Adipose tissue (tissue), 3 donors: Measurements from ENCODE around the gene MFSD11. TPM values are rescaled to one million over a fixed set of nuclear protein-coding genes. Genes with fewer than 3 reads are reported as not detected.
"Not testable (repeated sequence)": the region's sequence is repeated elsewhere in the genome, so short reads cannot be mapped to it uniquely, and the experiment has no call there.

Experiments
- H3K27ac ChIP-seq: one replicate; pipeline ENCODE4 v1.5.1; 2013; ENCODE audit warnings: low read depth, low read length
- WGBS, 3 donors: extraction: QIAGEN DNeasy Blood & Tissue Kit; methylation state at CpG; one replicate each; pipeline ENCODE4 v1.1.7; 2013; 5-methylcytosine and 5-hydroxymethylcytosine counted together
- polyA plus RNA-seq, 3 donors: library from polyadenylated mRNA; stranded (reverse); fragments of 200-250 nt; gene quantifications; one replicate each; pipeline ENCODE4 v1.2.3, GENCODE V29; 2013
- donor health status: healthy with polysubstance abuse.
- donor health status: Bipolar disorder and iron deficiency.
- donor health status: healthy.

The MFSD11 gene
- polyA plus RNA-seq, 3 donors = 8.5 to 15.4 (median 15.0) TPM

GRCh38 chr17:76812968-76813367 is 75.0 kb downstream of the MFSD11 start:
- no peak overlapping the region for H3K27ac ChIP-seq
- WGBS, 3 donors = 65 to 75% (median 74%) methylated on average over 4 of the region's 4 CpGs

- WGBS, 3 donors = 63 to 73% (median 67%) methylated on average over 6 to 9 of the region's 9 CpGs
- H3K27ac ChIP-seq = not testable (repeated sequence)
Observed at GRCh38 chr17:76815907-76816589, 78.1 kb downstream of the MFSD11 start.

- WGBS, 3 donors = 5 to 6% (median 6%) methylated on average over 8 of the region's 8 CpGs
- no peak overlapping the region for H3K27ac ChIP-seq
Observed at GRCh38 chr17:76816590-76817135, 78.7 kb downstream of the MFSD11 start.

GRCh38 chr17:76820039-76820438 is 82.1 kb downstream of the MFSD11 start:
- WGBS, 3 donors = 6 to 56% (median 16%) methylated on average over 1 of the region's 1 CpG
- H3K27ac ChIP-seq = no peak overlapping the region

- H3K27ac ChIP-seq = no peak overlapping the region
- WGBS, 3 donors = 60 to 89% (median 70%) methylated on average over 4 of the region's 4 CpGs
Observed at GRCh38 chr17:76820561-76820960, 82.6 kb downstream of the MFSD11 start.

GRCh38 chr17:76822184-76822778 is 84.4 kb downstream of the MFSD11 start:
- WGBS, 3 donors = 70 to 79% (median 74%) methylated on average over 7 of the region's 7 CpGs
- no peak overlapping the region for H3K27ac ChIP-seq

GRCh38 chr17:76824093-76824492 is 86.2 kb downstream of the MFSD11 start:
- WGBS, 3 donors = 75 to 83% (median 83%) methylated on average over 12 of the region's 12 CpGs
- no peak overlapping the region for H3K27ac ChIP-seq

GRCh38 chr17:76826330-76827068 is 88.6 kb downstream of the MFSD11 start:
- H3K27ac ChIP-seq = no peak overlapping the region
- WGBS, 3 donors = 49 to 59% (median 56%) methylated on average over 23 to 24 of the region's 24 CpGs

GRCh38 chr17:76827736-76828135 is 89.8 kb downstream of the MFSD11 start:
- 77 to 84% (median 80%) methylated on average over 12 to 14 of the region's 14 CpGs for WGBS, 3 donors
- H3K27ac ChIP-seq = no peak overlapping the region

Other genes with a start within 250 kb of the MFSD11 start
- gene RHBDF2, start 236.7 kb upstream of the MFSD11 start, polyA plus RNA-seq = 10 to 100 TPM; 14.1 to 20.8 (median 19.8) TPM
- 10 to 100 TPM in 2 of 3 donors, 1 to 10 TPM in 1; 8.4 to 77.6 (median 54.4) TPM for gene CYGB, start 200.4 kb upstream of the MFSD11 start, polyA plus RNA-seq
- gene PRCD, start 198.1 kb upstream of the MFSD11 start, polyA plus RNA-seq = 10 to 100 TPM in 1 of 3 donors, 1 to 10 TPM in 2; 1.6 to 14.4 (median 4.7) TPM
- 1 to 10 TPM; 2.0 to 6.4 (median 4.2) TPM for gene ST6GALNAC2, start 152.3 kb upstream of the MFSD11 start, polyA plus RNA-seq
- gene ST6GALNAC1, start 94.4 kb upstream of the MFSD11 start, polyA plus RNA-seq = 1 to 10 TPM in 2 of 3 donors, under 1 TPM in 1; 0.41 to 7.0 (median 2.2) TPM
- gene MXRA7, start 27.2 kb upstream of the MFSD11 start, polyA plus RNA-seq = 100 to 1,000 TPM in 2 of 3 donors, 10 to 100 TPM in 1; 47.6 to 192 (median 176) TPM
- gene JMJD6, start 11.5 kb upstream of the MFSD11 start, polyA plus RNA-seq = 10 to 100 TPM; 19.3 to 51.5 (median 32.4) TPM
- 10 to 100 TPM; 30.2 to 33.4 (median 30.9) TPM for gene METTL23, start 11.3 kb upstream of the MFSD11 start, polyA plus RNA-seq
- gene SRSF2, start 788 bp upstream of the MFSD11 start, polyA plus RNA-seq = 100 to 1,000 TPM in 2 of 3 donors, 10 to 100 TPM in 1; 60.6 to 298 (median 109) TPM
- gene MGAT5B, start 130.3 kb downstream of the MFSD11 start, polyA plus RNA-seq = under 1 TPM; 0.16 to 0.25 (median 0.22) TPM